K562 (cell line): Measurements from ENCODE around the gene HEG1. TPM values are rescaled to one million over a fixed set of nuclear protein-coding genes. Genes with fewer than 3 reads are reported as not detected.

Experiments
- ATAC-seq: fragments of 200-7000 bp; cut with Tn5 transposase; 3 replicates; pipeline ENCODE4 v1.9.1; 2020; ENCODE audit warnings: moderate library complexity
- BruUV-seq: library from RNA; stranded (reverse); fragments of 400-500 nt; replicated peaks from 2 replicates; lab custom pipeline; 2021; lab: Mats Ljungman, UMichigan
- CTCF ChIA-PET: fragments of 300-600 bp; formaldehyde crosslinking; extraction: SDS; loops from one replicate; lab custom pipeline; 2021; ENCODE audit warnings: low intra/inter-chr PET ratio; lab: Yijun Ruan, JAX
- POLR2A ChIA-PET: fragments of 300-600, 350-650 bp; sonication (Branson Sonifier 250); formaldehyde crosslinking; extraction: SDS; loops from one replicate; lab custom pipeline; 2021; ENCODE audit warnings: antibody characterized with exemption, inconsistent platforms; lab: Yijun Ruan, JAX
- DNase-seq, 4 experiments: peaks; one replicate each; pipeline versions ENCODE4 v3.0.0 to v3.0.0-alpha.2; 2011 to 2018; ENCODE audit warnings: low spot score in 3 of 4, mixed read lengths in 3 of 4; ENCODE audit errors: extremely low read depth in 1 of 4
- FAIRE-seq: peaks from 2 replicates; lab custom pipeline; 2011; peaks lifted over from hg19 to GRCh38; lab: Jason Lieb, UNC
- H2AFZ ChIP-seq: 2 replicates; pipeline ENCODE4 v1.6.0; 2011; ENCODE audit warnings: low read depth, low read length, control low read depth, inconsistent platforms
- H3K27ac ChIP-seq: fragments of 200-600 bp; 3 replicates; pipeline ENCODE4 v1.8.0; 2011; ENCODE audit warnings: low read depth, mild to moderate bottlenecking, control low read depth, inconsistent platforms, low read length, moderate library complexity, mixed read lengths; ENCODE audit errors: extremely low read depth
- H3K27me3 ChIP-seq, 2 experiments: fragments of 300-600 bp in 1 of 2; 2 replicates in 1 of 2; 3 replicates in 1 of 2; pipeline versions ENCODE4 v1.6.0 to v1.8.0; 2011; ENCODE audit warnings: inconsistent platforms in 2 of 2, low read length in 2 of 2, mild to moderate bottlenecking in 1 of 2, mixed read lengths in 1 of 2, moderate library complexity in 1 of 2; ENCODE audit not compliant: control insufficient read depth in 2 of 2, insufficient read depth in 2 of 2
- H3K36me3 ChIP-seq: fragments of 300-600 bp; 3 replicates; pipeline ENCODE4 v1.8.0; 2011; ENCODE audit warnings: mild to moderate bottlenecking, low read length, inconsistent platforms; ENCODE audit not compliant: control insufficient read depth, insufficient read depth
- H3K4me1 ChIP-seq, 2 experiments: fragments of 200-600 bp in 1 of 2; replicated peaks in 1 of 2; 2 replicates in 1 of 2; 3 replicates in 1 of 2; pipeline versions ENCODE4 v1.5.1 to v1.8.0; 2011; ENCODE audit warnings: inconsistent platforms in 2 of 2, low read length in 2 of 2, mild to moderate bottlenecking in 1 of 2, mixed read lengths in 1 of 2, moderate library complexity in 1 of 2; ENCODE audit not compliant: control insufficient read depth in 2 of 2, insufficient read depth in 2 of 2
- H3K4me2 ChIP-seq: 2 replicates; pipeline ENCODE4 v1.6.1; 2011; ENCODE audit warnings: low read length, control low read depth, inconsistent platforms, mixed read lengths; ENCODE audit not compliant: insufficient read depth
- H3K4me3 ChIP-seq: fragments of 200-600 bp; sonication (generic), shearing (Covaris generic); 2 replicates; pipeline ENCODE4 v1.5.1; 2016; ENCODE audit warnings: control low read depth, inconsistent platforms
- H3K79me2 ChIP-seq: fragments of 200-600 bp; 3 replicates; pipeline ENCODE4 v1.8.0; 2011; ENCODE audit warnings: low read length, inconsistent platforms; ENCODE audit not compliant: control insufficient read depth, insufficient read depth
- H3K9ac ChIP-seq, 2 experiments: 2 replicates each; pipeline versions ENCODE4 v1.6.0 to v1.6.1; 2011; ENCODE audit warnings: low read depth in 2 of 2, low read length in 2 of 2, control low read depth in 1 of 2, inconsistent platforms in 1 of 2, mild to moderate bottlenecking in 1 of 2, mixed read lengths in 1 of 2; ENCODE audit not compliant: insufficient read depth in 1 of 2
- H3K9me1 ChIP-seq: one replicate; pipeline ENCODE4 v1.6.0; 2011; ENCODE audit warnings: inconsistent platforms, mild to moderate bottlenecking, low read length, moderate library complexity; ENCODE audit not compliant: control insufficient read depth, insufficient read depth
- H3K9me3 ChIP-seq: replicated peaks from 2 replicates; pipeline ENCODE4 v1.5.1; 2011; ENCODE audit warnings: low read depth, low read length, inconsistent platforms; ENCODE audit not compliant: control insufficient read depth, insufficient read depth
- H4K20me1 ChIP-seq: replicated peaks from 2 replicates; pipeline ENCODE4 v1.6.1; 2011; ENCODE audit warnings: low read length, inconsistent platforms, mixed read lengths; ENCODE audit not compliant: control insufficient read depth, insufficient read depth
- CBX5 ChIP-seq: IDR thresholded peaks from 2 replicates; pipeline ENCODE4 v1.6.1; 2014; ENCODE audit warnings: low read depth, borderline replicate concordance
- EWSR1 ChIP-seq: fragments of 450-650 bp; IDR thresholded peaks from 2 replicates; pipeline ENCODE4 v1.6.1; 2018; ENCODE audit warnings: borderline replicate concordance, mild to moderate bottlenecking, low read depth, moderate library complexity; ENCODE audit not compliant: partially characterized antibody
- GABPA ChIP-seq: fragments of 200-800 bp; sonication (Bioruptor generic); conservative IDR thresholded peaks from 2 replicates; pipeline ENCODE4 v1.6.1; 2016; ENCODE audit warnings: low read depth, missing genetic modification characterization, missing compliant biosample characterization
- SMAD2 ChIP-seq: fragments of 150-350 bp; IDR thresholded peaks from 2 replicates; pipeline ENCODE4 v1.6.1; 2014; ENCODE audit warnings: low read depth, mild to moderate bottlenecking, low read length
- SMARCA5 ChIP-seq: fragments of 450-650 bp; IDR thresholded peaks from 2 replicates; pipeline ENCODE4 v1.6.1; 2016
- ZBTB17 ChIP-seq: fragments of 450-650 bp; formaldehyde crosslinking; IDR thresholded peaks from 2 replicates; pipeline ENCODE4 v1.4.0; 2020; ENCODE audit warnings: mild to moderate bottlenecking
- WGBS: fragments of 100-300 bp; shearing (Covaris generic); methylation state at CpG from one replicate; pipeline ENCODE4 v1.1.6; 2016; ENCODE audit warnings: low coverage, mixed read lengths; ENCODE audit not compliant: insufficient coverage; ENCODE audit errors: missing lambda C conversion rate; 5-methylcytosine and 5-hydroxymethylcytosine counted together
- in situ Hi-C: fragments of 300-500 bp; cut with MboI; formaldehyde crosslinking; loops from 4 replicates; pipeline ENCODE4 v1.15.0; 2018; ENCODE audit warnings: inconsistent platforms, mixed read lengths
- intact Hi-C: fragments of 100-400 bp; cut with micrococcal nuclease; formaldehyde crosslinking; loops from 2 replicates; pipeline ENCODE4 v1.14.2; 2022
- polyA plus RNA-seq, 8 experiments: library from polyadenylated mRNA; depleted of rRNA in 4 of 8; stranded (reverse) in 5 of 8; unstranded in 3 of 8; fragments of >200 nt; fragmentation: Nextera tagmentation in 2 of 8; fragmentation: Illumina TruSeq in 1 of 8; extraction: Ambion mirVana in 2 of 8; extraction: Trizol in 1 of 8; gene quantifications; 2 replicates each; pipeline versions ENCODE4 v1.2.1 to v1.2.3, GENCODE V29; 2011 to 2014; ENCODE audit warnings: inconsistent platforms in 1 of 8, missing spikeins in 1 of 8
- total RNA-seq, 7 experiments: library from RNA; depleted of rRNA in 6 of 7; stranded (reverse); fragments of >200 nt in 6 of 7; fragmentation: Illumina TruSeq in 2 of 7; extraction: Trizol in 2 of 7; gene quantifications; 2 replicates each; pipeline versions ENCODE4 v1.2.1 to v1.2.3, GENCODE V29; 2011 to 2021; ENCODE audit warnings: low replicate concordance in 1 of 7
- TF ChIP-seq, protein P1 (sequence below): fragments of 250-450 bp; sonication (Bioruptor Pico); IDR thresholded peaks from 2 replicates; pipeline ENCODE4 v1.5.0; 2021

Gene HEG1
- total and polyA plus RNA-seq, 9 of the 15 experiments (the other 6 are each of a cell fraction or from before 2014, with no cell fraction given) = 0.24 TPM; not detected in 8

DNA sequence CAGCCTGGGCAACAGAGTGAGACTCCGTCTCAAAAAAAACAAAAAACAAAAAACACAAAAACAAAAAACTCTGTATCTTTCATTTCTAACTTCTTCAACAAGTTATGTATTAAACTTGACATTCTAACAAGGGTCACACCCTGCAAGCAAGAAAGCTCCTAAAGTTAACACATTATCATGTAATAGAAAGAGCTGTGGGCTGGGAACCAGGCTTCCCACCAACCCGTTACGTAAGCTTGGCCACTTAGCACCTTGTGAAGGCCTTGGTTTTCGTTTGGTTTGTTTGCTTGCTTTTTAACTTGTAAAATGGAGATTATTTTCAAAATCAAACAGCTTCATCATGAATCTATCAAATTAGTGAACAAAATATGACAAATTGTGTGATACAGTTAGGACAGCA is 47.0 kb downstream of the HEG1 start (continued):
- TF ChIP-seq SMARCA5 (no peak), SMAD2 (no peak)
- TF ChIP-seq, protein P1, sequence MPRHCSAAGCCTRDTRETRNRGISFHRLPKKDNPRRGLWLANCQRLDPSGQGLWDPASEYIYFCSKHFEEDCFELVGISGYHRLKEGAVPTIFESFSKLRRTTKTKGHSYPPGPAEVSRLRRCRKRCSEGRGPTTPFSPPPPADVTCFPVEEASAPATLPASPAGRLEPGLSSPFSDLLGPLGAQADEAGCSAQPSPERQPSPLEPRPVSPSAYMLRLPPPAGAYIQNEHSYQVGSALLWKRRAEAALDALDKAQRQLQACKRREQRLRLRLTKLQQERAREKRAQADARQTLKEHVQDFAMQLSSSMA = no peak

DNA sequence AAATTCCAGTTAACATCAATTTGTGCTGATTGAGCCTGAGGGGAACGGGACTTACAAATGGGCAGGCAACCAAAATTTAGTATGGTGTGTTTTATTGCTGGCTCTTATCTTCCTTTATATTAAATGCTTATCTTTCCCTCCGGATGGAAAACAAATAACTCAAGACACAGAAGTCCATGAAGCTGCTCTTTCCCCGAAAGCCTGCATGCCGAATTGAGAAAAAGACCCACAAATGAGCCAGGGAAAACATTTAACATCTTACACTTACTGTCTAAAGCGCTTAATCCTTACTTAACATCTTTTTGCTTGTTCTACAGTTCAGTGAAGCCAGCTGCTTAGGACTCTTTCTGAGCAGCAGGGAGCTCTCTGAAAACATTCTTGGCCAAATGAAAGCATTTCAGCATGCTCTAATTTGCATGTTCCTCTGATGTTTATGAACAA is 49.5 kb downstream of the HEG1 start:
- no TSS peak for BruUV-seq
- H3K9me1 ChIP-seq = no peaks in the 10 kb centered on the region
- no peaks in the 10 kb centered on the region for H3K4me1 ChIP-seq
- 0% methylated on average over 5 of the region's 5 CpGs for WGBS
- no peaks in the 10 kb centered on the region for H3K36me3 ChIP-seq
- H3K9ac ChIP-seq = no peak overlapping the region
- H3K27me3 ChIP-seq = peaks cover 14 to 20% of the 10 kb centered on the region in 2 experiments
- ChIA-PET POLR2A (no interaction called here), CTCF (no interaction called here)
- no peak overlapping the region for H2AFZ ChIP-seq
- no peaks in the 10 kb centered on the region for H3K79me2 ChIP-seq
- in situ Hi-C loops = no loop called here
- FAIRE-seq (no peak), DNase-seq (no peak), ATAC-seq (no peak)
- TF ChIP-seq GABPA (tag) (no peak), CBX5 (no peak), EWSR1 (no peak), ZBTB17 (CRISPR knock-in tag) (no peak)
- H3K27ac ChIP-seq = no peak overlapping the region
- H3K4me3 ChIP-seq = no peak overlapping the region
- no peaks in the 10 kb centered on the region; the same call in 1 of the 2 replicates for H3K9me3 ChIP-seq
- intact Hi-C loops = no loop called here
- no peak overlapping the region for H3K4me2 ChIP-seq
- H4K20me1 ChIP-seq = no peaks in the 10 kb centered on the region
